ENCODE results near the gene LARGE1. TPM values are rescaled to one million over a fixed set of nuclear protein-coding genes. Genes with fewer than 3 reads are reported as not detected.
"Not testable (repeated sequence)": the region's sequence is repeated elsewhere in the genome, so short reads cannot be mapped to it uniquely, and the experiment has no call there.

Gene LARGE1
- polyA plus RNA-seq, 1 donor: 28.2 TPM

GRCh38 chr22:33474587-33474986 lies 445.7 kb downstream of the LARGE1 start:
- DNase-seq: no peak

- DNase-seq: no peak
Observed at GRCh38 chr22:33472462-33473344, 447.6 kb downstream of the LARGE1 start.

- DNase-seq: no peak
Observed at GRCh38 chr22:33470456-33470855, 449.8 kb downstream of the LARGE1 start.

- no peak for DNase-seq
Observed at GRCh38 chr22:33467620-33468095, 452.6 kb downstream of the LARGE1 start.

GRCh38 chr22:33467080-33467479 lies 453.2 kb downstream of the LARGE1 start:
- no peak for DNase-seq

GRCh38 chr22:33465554-33465953 lies 454.7 kb downstream of the LARGE1 start:
- DNase-seq: no peak

GRCh38 chr22:33464698-33465097 lies 455.6 kb downstream of the LARGE1 start:
- DNase-seq: no peak

GRCh38 chr22:33461698-33462434 lies 458.4 kb downstream of the LARGE1 start:
- no peak for DNase-seq

GRCh38 chr22:33461245-33461644 lies 459.0 kb downstream of the LARGE1 start:
- DNase-seq: not testable (repeated sequence)

GRCh38 chr22:33459137-33459536 lies 461.1 kb downstream of the LARGE1 start:
- DNase-seq: no peak

- DNase-seq: no peak
Observed at GRCh38 chr22:33456511-33456910, 463.8 kb downstream of the LARGE1 start.

- DNase-seq: no peak
Observed at GRCh38 chr22:33455036-33455435, 465.2 kb downstream of the LARGE1 start.

- no peak for DNase-seq
Observed at GRCh38 chr22:33451866-33452469, 468.3 kb downstream of the LARGE1 start.

- no peak for DNase-seq
Observed at GRCh38 chr22:33450756-33451155, 469.5 kb downstream of the LARGE1 start.

- no peak for DNase-seq
Observed at GRCh38 chr22:33447733-33448132, 472.5 kb downstream of the LARGE1 start.

GRCh38 chr22:33443683-33444082 lies 476.6 kb downstream of the LARGE1 start:
- no peak for DNase-seq

- DNase-seq: no peak
Observed at GRCh38 chr22:33440756-33441155, 479.5 kb downstream of the LARGE1 start.

GRCh38 chr22:33438273-33438672 lies 482.0 kb downstream of the LARGE1 start:
- no peak for DNase-seq

- DNase-seq: no peak
Observed at GRCh38 chr22:33431300-33431699, 489.0 kb downstream of the LARGE1 start.

- no peak for DNase-seq
Observed at GRCh38 chr22:33429281-33429680, 491.0 kb downstream of the LARGE1 start.

GRCh38 chr22:33427461-33427860 lies 492.8 kb downstream of the LARGE1 start:
- no peak for DNase-seq

- no peak for DNase-seq
Observed at GRCh38 chr22:33426451-33426850, 493.8 kb downstream of the LARGE1 start.

GRCh38 chr22:33421859-33422258 lies 498.4 kb downstream of the LARGE1 start:
- DNase-seq: no peak
